Astrocyte of the cerebellum (primary cell): ENCODE measurements around the gene AGPAT3.
"Not testable (repeated sequence)": the region's sequence is repeated elsewhere in the genome, so short reads cannot be mapped to it uniquely, and the experiment has no call there.

Experiments used
- DNase-seq: peaks from one replicate; pipeline ENCODE4 v3.0.0-alpha.2; 2011; ENCODE audit warnings: low read depth
- H3K4me3 ChIP-seq: 2 replicates; pipeline ENCODE4 v1.5.1; 2011; ENCODE audit warnings: mild to moderate bottlenecking, low read depth, low read length, moderate library complexity
- CTCF ChIP-seq: IDR thresholded peaks from 2 replicates; pipeline ENCODE4 v1.5.1; 2012; ENCODE audit warnings: low read length, low read depth, moderate library complexity, mild to moderate bottlenecking; ENCODE audit errors: missing control alignments
- in situ Hi-C: cut with HindIII; loops from 2 replicates; pipeline ENCODE4 v1.10.0; 2017; ENCODE audit warnings: low sequenced_read_pairs

AGPAT3 gene

GRCh38 chr21:43889069-43889468, 24.0 kb downstream of the AGPAT3 start:
- DNase-seq: no peak
- no peak for TF ChIP-seq CTCF
- in situ Hi-C loops: no loop called here
- no peak overlapping the region for H3K4me3 ChIP-seq

GRCh38 chr21:43890042-43890441, 25.0 kb downstream of the AGPAT3 start:
- in situ Hi-C loops: no loop called here
- TF ChIP-seq CTCF: no peak
- no peak for DNase-seq

GRCh38 chr21:43892334-43892733, 27.3 kb downstream of the AGPAT3 start:
- no peak overlapping the region for H3K4me3 ChIP-seq
- in situ Hi-C loops: no loop called here
- TF ChIP-seq CTCF: no peak
- DNase-seq: no peak

More at GRCh38 chr21:43890042-43890441, 25.0 kb downstream of the AGPAT3 start:
- H3K4me3 ChIP-seq: no peak overlapping the region

- in situ Hi-C loops: no loop called here
- H3K4me3 ChIP-seq: no peak overlapping the region
- DNase-seq: no peak
- TF ChIP-seq CTCF: no peak
Measured at GRCh38 chr21:43892984-43893535, 28.0 kb downstream of the AGPAT3 start.

GRCh38 chr21:43893536-43894205, 28.6 kb downstream of the AGPAT3 start:
- in situ Hi-C loops: no loop called here
- DNase-seq: no peak
- TF ChIP-seq CTCF: no peak
- H3K4me3 ChIP-seq: no peak overlapping the region

GRCh38 chr21:43894206-43894577, 29.2 kb downstream of the AGPAT3 start:
- in situ Hi-C loops: no loop called here
- no peak for DNase-seq
- H3K4me3 ChIP-seq: no peak overlapping the region
- TF ChIP-seq CTCF: no peak

GRCh38 chr21:43895196-43895595, 30.2 kb downstream of the AGPAT3 start:
- no peak for TF ChIP-seq CTCF
- H3K4me3 ChIP-seq: no peak overlapping the region
- DNase-seq: no peak
- in situ Hi-C loops: no loop called here

GRCh38 chr21:43896696-43897299, 31.8 kb downstream of the AGPAT3 start:
- DNase-seq, in situ Hi-C loops, H3K4me3 ChIP-seq: not testable (repeated sequence)
